ENCODE measurements around the gene NSD1.

NSD1 gene

GRCh38 chr5:177309351-177310191 is 176.0 kb downstream of the NSD1 start:
- peak; percentile 56 to 72 (median 60) for DNase-seq

GRCh38 chr5:177310332-177310731 is 176.8 kb downstream of the NSD1 start:
- DNase-seq: no peak

GRCh38 chr5:177310757-177311391 is 177.3 kb downstream of the NSD1 start:
- peak; percentile 45 to 67 (median 58) for DNase-seq

- no peak for DNase-seq
Observed at GRCh38 chr5:177311392-177311722, 177.8 kb downstream of the NSD1 start.

GRCh38 chr5:177311723-177312648 is 178.4 kb downstream of the NSD1 start, which contains the start of gene MXD3:
MXD3 (minus strand) TSS chr5:177311898; CDS start chr5:177311830, 68 bp downstream.
- DNase-seq: peak; percentile 97 to 98 (median 97)

- DNase-seq: peak in 2 of 4 experiments; percentile 47 to 64
Observed at GRCh38 chr5:177312649-177313181, 179.1 kb downstream of the NSD1 start.

GRCh38 chr5:177313561-177314259 is 180.1 kb downstream of the NSD1 start:
- no peak for DNase-seq

GRCh38 chr5:177314376-177315342 is 181.1 kb downstream of the NSD1 start:
- no peak for DNase-seq

GRCh38 chr5:177315411-177315810 is 181.8 kb downstream of the NSD1 start:
- DNase-seq: no peak

GRCh38 chr5:177316005-177316404 is 182.4 kb downstream of the NSD1 start:
- no peak for DNase-seq

- peak; percentile 87 to 91 (median 89) for DNase-seq
Observed at GRCh38 chr5:177317959-177318377, 184.4 kb downstream of the NSD1 start.

GRCh38 chr5:177319913-177320588 is 186.5 kb downstream of the NSD1 start:
- peak in 3 of 4 experiments; percentile 28 to 51 (median 49) for DNase-seq

- peak; percentile 84 to 91 (median 88) for DNase-seq
Observed at GRCh38 chr5:177320879-177321278, 187.3 kb downstream of the NSD1 start.

GRCh38 chr5:177325868-177326381 is 192.4 kb downstream of the NSD1 start:
- DNase-seq: no peak

- peak in 3 of 4 experiments; percentile 26 to 53 (median 46) for DNase-seq
Observed at GRCh38 chr5:177327539-177328522, 194.3 kb downstream of the NSD1 start.

GRCh38 chr5:177328545-177329231 is 195.1 kb downstream of the NSD1 start:
- no peak for DNase-seq

- DNase-seq: no peak
Observed at GRCh38 chr5:177329883-177330282, 196.3 kb downstream of the NSD1 start.
